HepG2 (cell line): ENCODE data around the gene MCC. TPM values are rescaled to one million over a fixed set of nuclear protein-coding genes. Genes with fewer than 3 reads are reported as not detected.

Source experiments
- ATAC-seq: fragments of 200-7000 bp; cut with Tn5 transposase; 3 replicates; pipeline ENCODE4 v1.9.1; 2020; ENCODE audit warnings: mild to moderate bottlenecking, moderate library complexity
- BruUV-seq: library from RNA; stranded (reverse); fragments of 400-500 nt; replicated peaks from 2 replicates; lab custom pipeline; 2021; lab: Mats Ljungman, UMichigan
- CTCF ChIA-PET: fragments of 300-600 bp; formaldehyde crosslinking; extraction: SDS; loops from one replicate; lab custom pipeline; 2021; ENCODE audit warnings: low total read pairs, inconsistent platforms, low intra/inter-chr PET ratio; lab: Yijun Ruan, JAX
- POLR2A ChIA-PET: fragments of 350-600 bp; sonication (Branson Sonifier 250); formaldehyde crosslinking; loops from one replicate; lab custom pipeline; 2020; ENCODE audit warnings: antibody characterized with exemption, inconsistent platforms; lab: Yijun Ruan, JAX
- DNase-seq: peaks from one replicate; pipeline ENCODE4 v3.0.0-alpha.2; 2015; ENCODE audit warnings: low spot score
- FAIRE-seq: peaks from 3 replicates; lab custom pipeline; 2011; peaks lifted over from hg19 to GRCh38; lab: Jason Lieb, UNC
- H2AFZ ChIP-seq: one replicate; pipeline ENCODE4 v1.6.1; 2011; ENCODE audit warnings: low read length, inconsistent platforms
- H3K27ac ChIP-seq: fragments of 300-600 bp; 3 replicates; pipeline ENCODE4 v1.8.0; 2011; ENCODE audit warnings: mixed run types, mild to moderate bottlenecking, mixed read lengths, low read length, inconsistent platforms; ENCODE audit not compliant: insufficient read depth; ENCODE audit errors: extremely low read length
- H3K27me3 ChIP-seq, 2 experiments: fragments of 200-600 bp in 1 of 2; 2 replicates in 1 of 2; 3 replicates in 1 of 2; pipeline versions ENCODE4 v1.6.0 to v1.8.0; 2011; ENCODE audit warnings: low read length in 2 of 2, mild to moderate bottlenecking in 2 of 2, moderate library complexity in 2 of 2, inconsistent platforms in 1 of 2; ENCODE audit not compliant: insufficient read depth in 2 of 2, control insufficient read depth in 1 of 2
- H3K36me3 ChIP-seq, 2 experiments: fragments of 200-600 bp in 1 of 2; replicated peaks in 1 of 2; 2 replicates in 1 of 2; 3 replicates in 1 of 2; pipeline versions ENCODE4 v1.5.1 to v1.8.0; 2011; ENCODE audit warnings: low read length in 2 of 2, inconsistent platforms in 1 of 2; ENCODE audit not compliant: insufficient read depth in 2 of 2, control insufficient read depth in 1 of 2
- H3K4me1 ChIP-seq: 2 replicates; pipeline ENCODE4 v1.5.1; 2012; ENCODE audit warnings: low read length, inconsistent platforms; ENCODE audit not compliant: insufficient read depth
- H3K4me2 ChIP-seq: 2 replicates; pipeline ENCODE4 v1.6.0; 2011; ENCODE audit warnings: low read depth, low read length, inconsistent platforms
- H3K4me3 ChIP-seq, 3 experiments: fragments of 200-600 bp in 1 of 3; sonication (generic), shearing (Covaris generic) in 1 of 3; replicated peaks in 1 of 3; 2 replicates each; pipeline ENCODE4 v1.5.1; 2011 to 2016; ENCODE audit warnings: low read length in 3 of 3, inconsistent platforms in 2 of 3, low read depth in 2 of 3, mild to moderate bottlenecking in 2 of 3, control low read depth in 1 of 3, mixed read lengths in 1 of 3; ENCODE audit not compliant: insufficient read depth in 1 of 3
- H3K79me2 ChIP-seq: one replicate; pipeline ENCODE4 v1.6.1; 2011; ENCODE audit warnings: low read length, inconsistent platforms; ENCODE audit not compliant: insufficient read depth
- H3K9ac ChIP-seq: 2 replicates; pipeline ENCODE4 v1.6.0; 2011; ENCODE audit warnings: mild to moderate bottlenecking, low read depth, low read length, inconsistent platforms; ENCODE audit not compliant: insufficient read depth
- H3K9me3 ChIP-seq: 2 replicates; pipeline ENCODE4 v1.5.1; 2012; ENCODE audit warnings: mild to moderate bottlenecking, low read length
- H4K20me1 ChIP-seq: 2 replicates; pipeline ENCODE4 v1.6.0; 2011; ENCODE audit warnings: inconsistent platforms, mild to moderate bottlenecking, low read length, moderate library complexity; ENCODE audit not compliant: insufficient read depth
- ARID4A ChIP-seq: sonication (generic); formaldehyde crosslinking; IDR thresholded peaks from 2 replicates; pipeline ENCODE4 v1.5.0; 2020; ENCODE audit warnings: mild to moderate bottlenecking, missing genetic modification reagents, borderline replicate concordance
- BORCS8-MEF2B ChIP-seq: sonication (generic); formaldehyde crosslinking; IDR thresholded peaks from 2 replicates; pipeline ENCODE4 v1.8.0; 2022; ENCODE audit warnings: mild to moderate bottlenecking, missing genetic modification reagents
- EED ChIP-seq: sonication (generic); formaldehyde crosslinking; IDR thresholded peaks from 2 replicates; pipeline ENCODE4 v1.5.0; 2020; ENCODE audit warnings: mild to moderate bottlenecking, missing genetic modification reagents
- FOSL2 ChIP-seq: sonication (generic); formaldehyde crosslinking; IDR thresholded peaks from 2 replicates; pipeline ENCODE4 v1.4.0; 2020; ENCODE audit warnings: missing genetic modification reagents
- YEATS2 ChIP-seq: sonication (generic); formaldehyde crosslinking; IDR thresholded peaks from 2 replicates; pipeline ENCODE4 v1.4.0; 2020; ENCODE audit warnings: missing genetic modification reagents, borderline replicate concordance
- ZNF33A ChIP-seq: sonication (generic); formaldehyde crosslinking; IDR thresholded peaks from 2 replicates; pipeline ENCODE4 v1.5.1; 2020; ENCODE audit warnings: missing genetic modification reagents, mild to moderate bottlenecking, moderate library complexity, borderline replicate concordance
- ZNF350 ChIP-seq: sonication (generic); formaldehyde crosslinking; IDR thresholded peaks from 2 replicates; pipeline ENCODE4 v1.4.0; 2020; ENCODE audit warnings: mild to moderate bottlenecking, low read depth, missing genetic modification reagents, borderline replicate concordance
- ZNF563 ChIP-seq: sonication (generic); formaldehyde crosslinking; IDR thresholded peaks from 2 replicates; pipeline ENCODE4 v1.8.0; 2022; ENCODE audit warnings: mild to moderate bottlenecking, moderate library complexity, missing genetic modification reagents
- ZNF577 ChIP-seq: sonication (generic); formaldehyde crosslinking; IDR thresholded peaks from 2 replicates; pipeline ENCODE4 v1.4.0; 2020; ENCODE audit warnings: mild to moderate bottlenecking, low read depth, missing genetic modification reagents, borderline replicate concordance
- WGBS: methylation state at CpG from one replicate; pipeline ENCODE4 v1.1.6; 2017; ENCODE audit warnings: low lambda C conversion rate; 5-methylcytosine and 5-hydroxymethylcytosine counted together
- in situ Hi-C: cut with HindIII; loops from 2 replicates; pipeline ENCODE4 v1.10.0; 2017; ENCODE audit warnings: low pct_unique_long_range_greater_than_20kb; ENCODE audit not compliant: extremely low pct_ligation_motif_present
- intact Hi-C: fragments of 100-400 bp; cut with micrococcal nuclease; formaldehyde crosslinking; loops from one replicate; pipeline ENCODE4 v1.10.0; 2022; ENCODE audit not compliant: unreplicated experiment
- polyA plus RNA-seq, 8 experiments: library from polyadenylated mRNA; depleted of rRNA in 3 of 8; stranded (reverse) in 7 of 8; unstranded in 1 of 8; fragments of >200 nt; fragmentation: Illumina TruSeq in 4 of 8; extraction: Trizol in 4 of 8; gene quantifications; 2 replicates each; pipeline versions ENCODE4 v1.2.1 to v1.2.3, GENCODE V29; 2011 to 2016; ENCODE audit warnings: low read depth in 4 of 8, missing spikeins in 1 of 8, mixed read lengths in 1 of 8; ENCODE audit not compliant: insufficient read depth in 1 of 8
- total RNA-seq, 5 experiments: library from RNA; depleted of rRNA; stranded (reverse); fragments of >200 nt; fragmentation: Illumina TruSeq; extraction: Trizol; gene quantifications; 2 replicates each; pipeline ENCODE4 v1.2.3, GENCODE V29; 2016; ENCODE audit warnings: low read depth in 1 of 5

MCC gene
- total and polyA plus RNA-seq, 2 of the 13 experiments (the other 11 are each of a cell fraction or from before 2014, with no cell fraction given), result 0.55 to 2.4 TPM

- in situ Hi-C loops, result no loop called here
- ATAC-seq (no peak), DNase-seq (no peak), FAIRE-seq (no peak)
- no peak overlapping the region for H3K27ac ChIP-seq
- TF ChIP-seq ZNF33A (CRISPR knock-in tag) (no peak), FOSL2 (no peak), BORCS8-MEF2B (CRISPR knock-in tag) (no peak), YEATS2 (CRISPR knock-in tag) (no peak), ARID4A (CRISPR knock-in tag) (no peak), ZNF563 (CRISPR knock-in tag) (no peak), ZNF350 (no peak), EED (no peak), ZNF577 (no peak)
- TF ChIP-seq, all 625 proteins: peak for 0
- H3K4me3 ChIP-seq, result no peak overlapping the region
- H3K36me3 ChIP-seq, result no peaks in the 10 kb centered on the region
- no peaks in the 10 kb centered on the region for H3K27me3 ChIP-seq
- intact Hi-C loops, result no loop called here
- ChIA-PET POLR2A (no interaction called here), CTCF (no interaction called here)
- no peak overlapping the region for H2AFZ ChIP-seq
- H3K9me3 ChIP-seq, result no peaks in the 10 kb centered on the region
- no peak overlapping the region for H3K9ac ChIP-seq
- no TSS peak for BruUV-seq
- no peaks in the 10 kb centered on the region for H4K20me1 ChIP-seq
- WGBS, result 90% methylated on average over 2 of the region's 2 CpGs
- H3K4me2 ChIP-seq, result no peak overlapping the region
- peaks cover 6% of the 10 kb centered on the region for H3K4me1 ChIP-seq
- H3K79me2 ChIP-seq, result no peaks in the 10 kb centered on the region
Measured at GRCh38 chr5:113068559-113068958, 419.7 kb downstream of the MCC start.
